ENCODE results near the gene DHX8. TPM values are rescaled to one million over a fixed set of nuclear protein-coding genes. Genes with fewer than 3 reads are reported as not detected.

The DHX8 gene
- total and polyA plus RNA-seq, 10 donors = 20.4 to 63.3 (median 44.7) TPM

GRCh38 chr17:43465049-43465448, 18.7 kb upstream of the DHX8 start:
- no peak for TF ChIP-seq POLR2AphosphoS5 (IDR thresholded peaks at IDR 0.05)
- TF ChIP-seq CTCF (IDR thresholded peaks at IDR 0.05 in 8 of 11, conservative IDR thresholded peaks at IDR 0.05 in 3 of 11) = no peak
- no peak for TF ChIP-seq POLR2A (IDR thresholded peaks at IDR 0.05)

GRCh38 chr17:43467981-43468581, 15.7 kb upstream of the DHX8 start:
- WGBS, 5 donors = 64 to 75% (median 71%) methylated on average over 9 of the region's 9 CpGs
- H3K27me3 ChIP-seq (replicated peaks in 1 of 7) = peaks cover 0 to 46% (median 0%) of the 10 kb centered on the region in 7 donors
- peak overlapping the region in 2 of 8 donors; percentile 4 to 31 for H3K27ac ChIP-seq
- H3K36me3 ChIP-seq = no peaks in the 10 kb centered on the region
- intact Hi-C loops (cut with DNase I; ENCODE audit: low total_unique reads) = no loop called here
- H3K4me3 ChIP-seq = no peak overlapping the region
- peaks cover 0 to 12% (median 0%) of the 10 kb centered on the region in 6 donors for H3K4me1 ChIP-seq
- DNase-seq = no peak
- no peaks in the 10 kb centered on the region for H3K9me3 ChIP-seq
- no peak for TF ChIP-seq POLR2AphosphoS5 (IDR thresholded peaks at IDR 0.05)
- TF ChIP-seq POLR2A (IDR thresholded peaks at IDR 0.05) = no peak
- no peak for TF ChIP-seq CTCF (IDR thresholded peaks at IDR 0.05 in 8 of 11, conservative IDR thresholded peaks at IDR 0.05 in 3 of 11)

More at GRCh38 chr17:43465049-43465448, 18.7 kb upstream of the DHX8 start:
- H3K9me3 ChIP-seq = no peaks in the 10 kb centered on the region
- H3K4me1 ChIP-seq = peaks cover 0 to 12% (median 0%) of the 10 kb centered on the region in 6 donors
- H3K4me3 ChIP-seq = no peak overlapping the region
- no peaks in the 10 kb centered on the region for H3K36me3 ChIP-seq
- no peak overlapping the region for H3K27ac ChIP-seq
- intact Hi-C loops (cut with DNase I; ENCODE audit: low total_unique reads) = no loop called here
- peaks cover 0 to 70% (median 0%) of the 10 kb centered on the region in 7 donors for H3K27me3 ChIP-seq (replicated peaks in 1 of 7)
- WGBS, 5 donors = 73 to 84% (median 80%) methylated on average over 9 of the region's 9 CpGs
- no peak for DNase-seq

GRCh38 chr17:43468691-43469139, 15.1 kb upstream of the DHX8 start:
- intact Hi-C loops (cut with DNase I; ENCODE audit: low total_unique reads) = no loop called here
- H3K36me3 ChIP-seq = no peaks in the 10 kb centered on the region
- no peaks in the 10 kb centered on the region for H3K9me3 ChIP-seq
- WGBS, 5 donors = 54 to 78% (median 61%) methylated on average over 4 of the region's 4 CpGs
- no peak for TF ChIP-seq CTCF (IDR thresholded peaks at IDR 0.05 in 8 of 11, conservative IDR thresholded peaks at IDR 0.05 in 3 of 11)
- no peak for TF ChIP-seq POLR2A (IDR thresholded peaks at IDR 0.05)
- TF ChIP-seq POLR2AphosphoS5 (IDR thresholded peaks at IDR 0.05) = no peak
- H3K27ac ChIP-seq = no peak overlapping the region
- H3K4me1 ChIP-seq = peaks cover 0 to 12% (median 0%) of the 10 kb centered on the region in 6 donors
- DNase-seq = no peak
- no peak overlapping the region for H3K4me3 ChIP-seq
- H3K27me3 ChIP-seq (replicated peaks in 1 of 7) = peaks cover 0 to 40% (median 0%) of the 10 kb centered on the region in 7 donors

- Histone ChIP-seq H3K9me3 (no peaks in the 10 kb centered on the region), H3K27ac (no peak overlapping the region), H3K36me3 (no peaks in the 10 kb centered on the region), H3K4me3 (no peak overlapping the region), H3K27me3 (replicated peaks in 1 of 7) (peaks cover 0 to 35% (median 0%) of the 10 kb centered on the region in 7 donors), H3K4me1 (peaks cover 0 to 12% (median 0%) of the 10 kb centered on the region in 6 donors)
- 75 to 88% (median 87%) methylated on average over 4 of the region's 4 CpGs for whole genome bisulfite sequencing, 5 donors
- intact Hi-C loops (cut with DNase I; ENCODE audit: low total_unique reads) = no loop called here
- DNase-seq = no peak
- TF ChIP-seq CTCF (IDR thresholded peaks at IDR 0.05 in 8 of 11, conservative IDR thresholded peaks at IDR 0.05 in 3 of 11) = no peak
- TF ChIP-seq POLR2AphosphoS5 (IDR thresholded peaks at IDR 0.05) = no peak
Measured at GRCh38 chr17:43469145-43469544, 14.6 kb upstream of the DHX8 start.

Measured in spleen (tissue), 11 donors.